Neutrophil (primary cell): ENCODE results near the gene ALKBH4.
A peak's percentile ranks its signal among the peaks of the same experiment; 100 is the strongest.

ENCODE experiments used
- H3K27ac ChIP-seq: fragments of 200-600 bp; sonication (generic); 2 replicates; pipeline ENCODE4 v1.5.1; 2016; ENCODE audit warnings: mild to moderate bottlenecking, moderate library complexity
- H3K27me3 ChIP-seq: fragments of 200-600 bp; sonication (generic); 2 replicates; pipeline ENCODE4 v1.6.0; 2016; ENCODE audit warnings: mild to moderate bottlenecking
- H3K36me3 ChIP-seq: fragments of 200-600 bp; sonication (generic); 2 replicates; pipeline ENCODE4 v1.5.1; 2017
- H3K4me1 ChIP-seq, 2 experiments: fragments of 200-600 bp in 1 of 2; sonication (generic) in 1 of 2; 1 replicate in 1 of 2; 2 replicates in 1 of 2; pipeline versions ENCODE4 v1.5.1 to v1.6.1; 2013 to 2016; ENCODE audit warnings: low read depth in 1 of 2, low read length in 1 of 2, mild to moderate bottlenecking in 1 of 2, moderate library complexity in 1 of 2; ENCODE audit not compliant: control insufficient read depth in 1 of 2, insufficient read depth in 1 of 2
- H3K4me3 ChIP-seq, 2 experiments: fragments of 200-600 bp in 1 of 2; sonication (generic) in 1 of 2; 1 replicate in 1 of 2; 2 replicates in 1 of 2; pipeline ENCODE4 v1.5.1; 2013 to 2016; ENCODE audit warnings: low read depth in 1 of 2, low read length in 1 of 2, mild to moderate bottlenecking in 1 of 2, moderate library complexity in 1 of 2
- H3K9me3 ChIP-seq: fragments of 200-600 bp; sonication (generic); 2 replicates; pipeline ENCODE4 v1.5.1; 2016
- CTCF ChIP-seq: fragments of 200-600 bp; sonication (generic); IDR thresholded peaks from 2 replicates; pipeline ENCODE4 v1.5.1; 2016; ENCODE audit warnings: antibody characterized with exemption

Gene ALKBH4

GRCh38 chr7:102416406-102416805 is 48.3 kb downstream of the ALKBH4 start:
- Histone ChIP-seq H3K27ac (peak overlapping the region; percentile 93), H3K36me3 (peaks cover 16% of the 10 kb centered on the region), H3K4me3 (peak overlapping the region in 1 of 2 experiments; percentile 33), H3K27me3 (no peaks in the 10 kb centered on the region), H3K4me1 (peaks cover 80 to 89% of the 10 kb centered on the region in 2 experiments), H3K9me3 (no peaks in the 10 kb centered on the region)
- TF ChIP-seq CTCF = no peak

GRCh38 chr7:102415685-102416225 is 48.9 kb downstream of the ALKBH4 start:
- Histone ChIP-seq H3K36me3 (peaks cover 22% of the 10 kb centered on the region), H3K27ac (peak overlapping the region; percentile 93), H3K27me3 (no peaks in the 10 kb centered on the region), H3K9me3 (no peaks in the 10 kb centered on the region), H3K4me3 (peak overlapping the region; percentile 33 to 41), H3K4me1 (peaks cover 73 to 82% of the 10 kb centered on the region in 2 experiments)
- no peak for TF ChIP-seq CTCF

GRCh38 chr7:102413611-102414010 is 51.1 kb downstream of the ALKBH4 start:
- Histone ChIP-seq H3K9me3 (no peaks in the 10 kb centered on the region), H3K27ac (peak overlapping the region; percentile 93), H3K4me1 (peaks cover 52 to 61% of the 10 kb centered on the region in 2 experiments), H3K4me3 (no peak overlapping the region), H3K36me3 (peaks cover 43% of the 10 kb centered on the region), H3K27me3 (no peaks in the 10 kb centered on the region)
- TF ChIP-seq CTCF = no peak

- Histone ChIP-seq H3K27me3 (no peaks in the 10 kb centered on the region), H3K27ac (peak overlapping the region; percentile 93), H3K9me3 (no peaks in the 10 kb centered on the region), H3K4me1 (peaks cover 47 to 56% of the 10 kb centered on the region in 2 experiments), H3K36me3 (peaks cover 48% of the 10 kb centered on the region), H3K4me3 (no peak overlapping the region)
- TF ChIP-seq CTCF = no peak
Measured at GRCh38 chr7:102413091-102413490, 51.6 kb downstream of the ALKBH4 start.

GRCh38 chr7:102412548-102412947 is 52.1 kb downstream of the ALKBH4 start:
- Histone ChIP-seq H3K27me3 (no peaks in the 10 kb centered on the region), H3K9me3 (no peaks in the 10 kb centered on the region), H3K4me3 (peak overlapping the region in 1 of 2 experiments; percentile 9), H3K4me1 (peaks cover 45 to 50% of the 10 kb centered on the region in 2 experiments), H3K36me3 (peaks cover 53% of the 10 kb centered on the region), H3K27ac (peak overlapping the region; percentile 93)
- peak; percentile 90 for TF ChIP-seq CTCF
